Astrocyte of the spinal cord (primary cell): ENCODE measurements around the gene NDRG2.
A peak's percentile ranks its signal among the peaks of the same experiment; 100 is the strongest.

Experiments used
- DNase-seq: peaks from one replicate; pipeline ENCODE4 v3.0.0; 2011; ENCODE audit warnings: low read depth, low spot score
- H3K4me3 ChIP-seq: 2 replicates; pipeline ENCODE4 v1.5.1; 2011; ENCODE audit warnings: low read depth, mild to moderate bottlenecking, low read length, moderate library complexity
- in situ Hi-C: cut with HindIII; loops from 2 replicates; pipeline ENCODE4 v1.10.0; 2017; ENCODE audit warnings: low sequenced_read_pairs
- TF ChIP-seq, protein P1 (sequence below): IDR thresholded peaks from 2 replicates; pipeline ENCODE4 v1.5.1; 2012; ENCODE audit warnings: low read depth, mild to moderate bottlenecking, low read length, inconsistent platforms

Gene NDRG2

DNA sequence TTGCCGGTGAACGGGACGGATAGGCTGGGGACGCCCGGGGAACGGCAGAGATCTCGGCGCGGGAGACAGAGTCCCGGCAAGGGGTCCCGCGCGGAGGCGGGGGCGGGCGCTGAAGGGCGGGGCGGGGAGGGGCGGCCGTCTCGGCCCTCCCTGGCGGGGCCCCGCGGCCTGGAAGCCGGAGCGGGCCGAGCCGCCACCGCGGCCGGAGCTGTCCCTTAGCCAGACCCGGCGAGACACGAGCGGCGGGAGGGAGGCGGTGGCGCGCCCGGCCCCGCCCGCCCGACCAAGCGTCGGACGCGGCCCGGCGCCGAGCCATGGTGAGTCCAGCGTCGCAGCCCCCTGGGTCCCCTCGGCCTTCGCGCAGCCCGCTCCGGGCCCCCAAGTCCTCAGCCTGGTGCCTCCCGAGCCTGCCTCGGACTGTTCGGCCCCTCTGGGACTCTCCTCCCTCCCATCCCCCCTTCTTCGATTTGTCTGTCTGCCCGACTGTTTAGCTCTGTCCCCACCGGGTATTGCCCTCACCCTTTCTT lies 45.3 kb upstream of the NDRG2 start, which contains the start of gene ARHGEF40:
Gene ARHGEF40 (plus strand): TSS at position 222 of the 527 bp plus-strand sequence. CDS start 93 bp downstream, at position 315.
- in situ Hi-C loops = no loop called here
- DNase-seq = peak; percentile 47
- TF ChIP-seq, protein P1, sequence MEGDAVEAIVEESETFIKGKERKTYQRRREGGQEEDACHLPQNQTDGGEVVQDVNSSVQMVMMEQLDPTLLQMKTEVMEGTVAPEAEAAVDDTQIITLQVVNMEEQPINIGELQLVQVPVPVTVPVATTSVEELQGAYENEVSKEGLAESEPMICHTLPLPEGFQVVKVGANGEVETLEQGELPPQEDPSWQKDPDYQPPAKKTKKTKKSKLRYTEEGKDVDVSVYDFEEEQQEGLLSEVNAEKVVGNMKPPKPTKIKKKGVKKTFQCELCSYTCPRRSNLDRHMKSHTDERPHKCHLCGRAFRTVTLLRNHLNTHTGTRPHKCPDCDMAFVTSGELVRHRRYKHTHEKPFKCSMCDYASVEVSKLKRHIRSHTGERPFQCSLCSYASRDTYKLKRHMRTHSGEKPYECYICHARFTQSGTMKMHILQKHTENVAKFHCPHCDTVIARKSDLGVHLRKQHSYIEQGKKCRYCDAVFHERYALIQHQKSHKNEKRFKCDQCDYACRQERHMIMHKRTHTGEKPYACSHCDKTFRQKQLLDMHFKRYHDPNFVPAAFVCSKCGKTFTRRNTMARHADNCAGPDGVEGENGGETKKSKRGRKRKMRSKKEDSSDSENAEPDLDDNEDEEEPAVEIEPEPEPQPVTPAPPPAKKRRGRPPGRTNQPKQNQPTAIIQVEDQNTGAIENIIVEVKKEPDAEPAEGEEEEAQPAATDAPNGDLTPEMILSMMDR = no peak
- peak within 1 kb of the TSS; percentile 86 for H3K4me3 ChIP-seq

- peak; percentile 41 for DNase-seq
- H3K4me3 ChIP-seq = peak overlapping the region; percentile 86
- TF ChIP-seq, protein P1 = no peak
- in situ Hi-C loops = no loop called here
Measured at GRCh38 chr14:21069388-21070082, 44.7 kb upstream of the NDRG2 start.

DNA sequence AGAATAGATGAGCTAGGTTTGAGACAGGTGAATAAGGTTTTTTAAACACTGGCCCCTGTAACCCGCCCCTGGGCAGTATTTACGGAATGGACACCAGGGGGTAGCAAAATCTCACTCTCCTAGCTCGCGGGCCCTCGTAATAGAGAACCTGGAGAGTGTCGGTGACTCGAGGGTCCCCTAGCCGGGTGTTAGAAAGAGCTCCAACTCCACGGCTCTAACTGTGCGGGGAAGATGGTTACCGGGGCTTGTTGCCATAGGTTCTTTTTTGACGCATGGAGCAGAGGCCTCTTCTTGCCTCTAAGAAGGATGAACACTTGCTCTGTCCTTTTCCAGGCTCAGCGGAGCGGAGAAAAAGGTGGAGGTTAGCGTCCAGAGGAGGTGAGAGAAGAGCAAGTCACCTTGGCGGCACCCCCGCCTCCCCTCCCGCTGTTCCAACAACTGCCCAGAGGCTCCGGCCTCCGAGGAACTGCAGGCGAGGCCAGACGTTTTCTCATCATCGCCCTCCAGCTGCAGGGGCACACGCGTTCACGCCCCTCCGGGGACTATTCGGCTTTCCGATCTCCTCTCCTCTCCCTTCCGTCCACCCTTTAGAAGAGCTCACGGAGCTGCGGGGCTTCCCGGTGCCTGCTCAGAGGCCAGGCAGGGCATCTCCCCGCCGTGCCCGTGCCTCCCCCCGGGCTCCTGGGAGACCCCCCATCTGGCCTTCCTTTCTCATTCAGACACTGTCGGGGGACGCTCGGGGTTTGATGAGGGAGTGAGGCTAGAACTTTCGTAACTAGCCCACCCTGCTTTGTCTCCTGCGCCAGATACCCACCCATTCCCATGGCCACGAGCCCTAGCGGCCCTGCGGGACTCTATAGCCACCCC lies 43.9 kb upstream of the NDRG2 start:
- in situ Hi-C loops = no loop called here
- H3K4me3 ChIP-seq = peak overlapping the region; percentile 86
- peak; percentile 57 for DNase-seq
- TF ChIP-seq, protein P1 = peak; percentile 69

GRCh38 chr14:21066882-21067502 lies 42.1 kb upstream of the NDRG2 start:
- in situ Hi-C loops = no loop called here
- TF ChIP-seq, protein P1 = peak; percentile 39
- H3K4me3 ChIP-seq = no peak overlapping the region
- DNase-seq = no peak

DNA sequence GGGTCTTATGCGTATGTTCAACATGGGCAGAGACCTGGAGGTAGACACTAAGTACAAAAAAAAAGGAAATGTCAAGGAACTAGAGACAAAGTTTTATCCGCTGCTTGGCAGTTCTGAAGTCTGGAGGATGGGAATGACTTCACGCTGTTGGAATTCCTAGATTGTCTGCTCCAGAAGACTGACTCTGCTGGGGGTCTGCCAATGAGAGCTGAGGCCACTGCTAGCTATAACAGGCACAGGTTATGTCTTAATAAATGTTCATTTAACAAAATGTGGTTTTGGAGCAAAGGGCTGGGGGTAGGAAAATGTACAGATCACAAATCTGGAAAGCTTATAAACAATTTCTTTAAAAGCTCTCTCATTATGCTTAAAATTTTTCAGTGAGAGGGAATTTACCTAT lies 38.6 kb upstream of the NDRG2 start:
- no peak overlapping the region for H3K4me3 ChIP-seq
- in situ Hi-C loops = no loop called here
- DNase-seq = peak; percentile 79
- TF ChIP-seq, protein P1 = no peak

- DNase-seq = no peak
Measured at GRCh38 chr14:21061347-21061668, 36.4 kb upstream of the NDRG2 start.

More at GRCh38 chr14:21061347-21061668, 36.4 kb upstream of the NDRG2 start:
- in situ Hi-C loops = no loop called here
- no peak overlapping the region for H3K4me3 ChIP-seq
- TF ChIP-seq, protein P1 = no peak
